Superior temporal gyrus (tissue), 1 donor: ENCODE data around the gene VPS13D.
"Not testable (repeated sequence)": the region's sequence is repeated elsewhere in the genome, so short reads cannot be mapped to it uniquely, and the experiment has no call there.

Experiments
- DNase-seq: peaks from one replicate; pipeline ENCODE4 v3.0.0-alpha.2; 2016; ENCODE audit errors: extremely low spot score

VPS13D gene

GRCh38 chr1:12285496-12286143 is 55.8 kb downstream of the VPS13D start:
- DNase-seq = no peak

- DNase-seq = no peak
Measured at GRCh38 chr1:12287869-12288268, 58.0 kb downstream of the VPS13D start.

- no peak for DNase-seq
Measured at GRCh38 chr1:12290828-12291227, 61.0 kb downstream of the VPS13D start.

- no peak for DNase-seq
Measured at GRCh38 chr1:12293416-12293815, 63.6 kb downstream of the VPS13D start.

- no peak for DNase-seq
Measured at GRCh38 chr1:12294076-12294475, 64.2 kb downstream of the VPS13D start.

GRCh38 chr1:12296016-12296415 is 66.2 kb downstream of the VPS13D start:
- no peak for DNase-seq

GRCh38 chr1:12296623-12297022 is 66.8 kb downstream of the VPS13D start:
- no peak for DNase-seq

- DNase-seq = no peak
Measured at GRCh38 chr1:12300706-12301105, 70.9 kb downstream of the VPS13D start.

GRCh38 chr1:12301518-12302237 is 71.8 kb downstream of the VPS13D start:
- no peak for DNase-seq

GRCh38 chr1:12302798-12303447 is 73.1 kb downstream of the VPS13D start:
- DNase-seq = no peak

- no peak for DNase-seq
Measured at GRCh38 chr1:12305377-12305776, 75.5 kb downstream of the VPS13D start.

- DNase-seq = no peak
Measured at GRCh38 chr1:12309783-12310742, 80.2 kb downstream of the VPS13D start.

GRCh38 chr1:12314333-12314903 is 84.6 kb downstream of the VPS13D start:
- DNase-seq = peak; percentile 49

- no peak for DNase-seq
Measured at GRCh38 chr1:12315146-12315545, 85.3 kb downstream of the VPS13D start.

- no peak for DNase-seq
Measured at GRCh38 chr1:12316331-12316730, 86.5 kb downstream of the VPS13D start.

GRCh38 chr1:12320486-12320885 is 90.7 kb downstream of the VPS13D start:
- DNase-seq = no peak

- DNase-seq = no peak
Measured at GRCh38 chr1:12324423-12324822, 94.6 kb downstream of the VPS13D start.

- not testable (repeated sequence) for DNase-seq
Measured at GRCh38 chr1:12324973-12325372, 95.1 kb downstream of the VPS13D start.

GRCh38 chr1:12326986-12327385 is 97.2 kb downstream of the VPS13D start:
- DNase-seq = no peak

GRCh38 chr1:12327566-12327965 is 97.7 kb downstream of the VPS13D start:
- no peak for DNase-seq

GRCh38 chr1:12333036-12333785 is 103.4 kb downstream of the VPS13D start:
- DNase-seq = no peak
